A549 (cell line): Measurements from ENCODE around the gene FOXO3.

Experiments used
- CEBPB ChIP-seq, 2 experiments: fragments of >200 bp in 1 of 2; sonication (Bioruptor Twin) in 1 of 2; formaldehyde crosslinking in 1 of 2; IDR thresholded peaks; 2 replicates each; pipeline ENCODE4 v1.6.1; 2012 to 2016
- CHD2 ChIP-seq: fragments of 150-350 bp; IDR thresholded peaks from 2 replicates; pipeline ENCODE4 v1.6.1; 2014; ENCODE audit warnings: low read length; ENCODE audit not compliant: partially characterized antibody
- CHD4 ChIP-seq: fragments of 200-600 bp; sonication (generic); IDR thresholded peaks from 2 replicates; pipeline ENCODE4 v1.6.1; 2016; ENCODE audit warnings: antibody characterized with exemption, mild to moderate bottlenecking, borderline replicate concordance
- ELK1 ChIP-seq: fragments of 150-350 bp; IDR thresholded peaks from 2 replicates; pipeline ENCODE4 v1.6.1; 2014; ENCODE audit warnings: low read depth, mild to moderate bottlenecking, low read length
- EP300 ChIP-seq, 2 experiments: fragments of >200 bp; sonication (Bioruptor Twin); formaldehyde crosslinking; IDR thresholded peaks; 2 replicates in 1 of 2; 3 replicates in 1 of 2; pipeline ENCODE4 v1.6.1; 2016 to 2017
- HDAC2 ChIP-seq: fragments of 200-600 bp; sonication (generic); IDR thresholded peaks from 2 replicates; pipeline ENCODE4 v1.6.1; 2016
- JUNB ChIP-seq: fragments of >200 bp; sonication (Bioruptor Twin); formaldehyde crosslinking; IDR thresholded peaks from 2 replicates; pipeline ENCODE4 v1.6.1; 2016
- MAFK ChIP-seq: fragments of 450-650 bp; IDR thresholded peaks from 2 replicates; pipeline ENCODE4 v1.6.1; 2014; ENCODE audit not compliant: partially characterized antibody
- MAX ChIP-seq: IDR thresholded peaks from 2 replicates; pipeline ENCODE4 v1.6.1; 2012
- POLR2A ChIP-seq: IDR thresholded peaks from 2 replicates; pipeline ENCODE4 v1.6.1; 2012; ENCODE audit warnings: mild to moderate bottlenecking, low read length
- SMC3 ChIP-seq: fragments of >200 bp; sonication (Bioruptor Twin); formaldehyde crosslinking; IDR thresholded peaks from 3 replicates; pipeline ENCODE4 v1.6.1; 2018; ENCODE audit warnings: inconsistent platforms
- ZSCAN20 ChIP-seq: fragments of 250-450 bp; sonication (Bioruptor Pico); IDR thresholded peaks from 2 replicates; pipeline ENCODE4 v1.8.0; 2022; ENCODE audit warnings: mild to moderate bottlenecking, moderate library complexity
- TF ChIP-seq, protein P1 (sequence below): fragments of >200 bp; sonication (Bioruptor Twin); formaldehyde crosslinking; IDR thresholded peaks from 3 replicates; pipeline ENCODE4 v1.5.1; 2016
- TF ChIP-seq, protein P2 (sequence below): fragments of 250-450 bp; sonication (Bioruptor Pico); IDR thresholded peaks from 2 replicates; pipeline ENCODE4 v1.5.0; 2021; ENCODE audit warnings: mild to moderate bottlenecking, moderate library complexity, borderline replicate concordance

DNA sequence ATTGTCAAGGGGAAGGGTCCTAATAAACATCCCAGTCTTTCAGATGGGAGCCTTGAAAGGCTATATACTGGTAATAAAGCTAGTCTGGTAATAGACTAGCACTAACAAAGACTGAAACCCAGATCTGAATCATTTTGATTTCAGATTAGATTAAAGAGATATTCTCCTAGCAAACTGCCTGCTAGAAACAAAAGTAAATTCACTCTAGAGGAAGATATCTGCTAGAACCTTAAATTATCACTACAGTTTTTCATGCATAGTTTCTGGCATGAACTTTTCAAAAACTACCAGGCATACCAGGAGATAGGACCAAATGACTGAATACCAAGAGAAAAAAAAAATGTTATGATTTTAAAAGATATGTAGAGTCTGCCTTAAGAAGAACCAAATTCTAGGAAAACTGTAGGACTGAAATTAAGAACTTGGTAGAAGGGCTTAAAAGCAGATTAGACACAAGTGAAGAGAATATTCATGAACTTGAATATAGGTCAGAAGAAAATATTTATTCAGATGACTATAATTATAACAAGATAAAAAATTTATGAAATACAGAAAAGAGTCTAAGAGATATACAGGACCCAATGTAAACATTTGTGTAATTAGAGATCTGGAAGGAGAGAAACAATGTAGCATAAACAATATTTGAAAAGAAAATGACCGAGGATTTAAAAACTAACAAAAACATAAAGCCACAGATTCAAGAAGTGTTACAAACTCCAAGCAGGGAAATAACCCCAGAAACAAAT is 141.6 kb downstream of the FOXO3 start:
- TF ChIP-seq, protein P1, sequence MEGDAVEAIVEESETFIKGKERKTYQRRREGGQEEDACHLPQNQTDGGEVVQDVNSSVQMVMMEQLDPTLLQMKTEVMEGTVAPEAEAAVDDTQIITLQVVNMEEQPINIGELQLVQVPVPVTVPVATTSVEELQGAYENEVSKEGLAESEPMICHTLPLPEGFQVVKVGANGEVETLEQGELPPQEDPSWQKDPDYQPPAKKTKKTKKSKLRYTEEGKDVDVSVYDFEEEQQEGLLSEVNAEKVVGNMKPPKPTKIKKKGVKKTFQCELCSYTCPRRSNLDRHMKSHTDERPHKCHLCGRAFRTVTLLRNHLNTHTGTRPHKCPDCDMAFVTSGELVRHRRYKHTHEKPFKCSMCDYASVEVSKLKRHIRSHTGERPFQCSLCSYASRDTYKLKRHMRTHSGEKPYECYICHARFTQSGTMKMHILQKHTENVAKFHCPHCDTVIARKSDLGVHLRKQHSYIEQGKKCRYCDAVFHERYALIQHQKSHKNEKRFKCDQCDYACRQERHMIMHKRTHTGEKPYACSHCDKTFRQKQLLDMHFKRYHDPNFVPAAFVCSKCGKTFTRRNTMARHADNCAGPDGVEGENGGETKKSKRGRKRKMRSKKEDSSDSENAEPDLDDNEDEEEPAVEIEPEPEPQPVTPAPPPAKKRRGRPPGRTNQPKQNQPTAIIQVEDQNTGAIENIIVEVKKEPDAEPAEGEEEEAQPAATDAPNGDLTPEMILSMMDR = no peak
- TF ChIP-seq ELK1 (no peak), SMC3 (no peak), ZSCAN20 (CRISPR knock-in tag) (no peak), JUNB (no peak), CHD2 (no peak), POLR2A (no peak), MAX (no peak), HDAC2 (no peak), CEBPB (IDR thresholded peaks at IDR 0.05) (no peak), EP300 (IDR thresholded peaks at IDR 0.05) (no peak), MAFK (no peak), CHD4 (no peak)
- TF ChIP-seq, protein P2, sequence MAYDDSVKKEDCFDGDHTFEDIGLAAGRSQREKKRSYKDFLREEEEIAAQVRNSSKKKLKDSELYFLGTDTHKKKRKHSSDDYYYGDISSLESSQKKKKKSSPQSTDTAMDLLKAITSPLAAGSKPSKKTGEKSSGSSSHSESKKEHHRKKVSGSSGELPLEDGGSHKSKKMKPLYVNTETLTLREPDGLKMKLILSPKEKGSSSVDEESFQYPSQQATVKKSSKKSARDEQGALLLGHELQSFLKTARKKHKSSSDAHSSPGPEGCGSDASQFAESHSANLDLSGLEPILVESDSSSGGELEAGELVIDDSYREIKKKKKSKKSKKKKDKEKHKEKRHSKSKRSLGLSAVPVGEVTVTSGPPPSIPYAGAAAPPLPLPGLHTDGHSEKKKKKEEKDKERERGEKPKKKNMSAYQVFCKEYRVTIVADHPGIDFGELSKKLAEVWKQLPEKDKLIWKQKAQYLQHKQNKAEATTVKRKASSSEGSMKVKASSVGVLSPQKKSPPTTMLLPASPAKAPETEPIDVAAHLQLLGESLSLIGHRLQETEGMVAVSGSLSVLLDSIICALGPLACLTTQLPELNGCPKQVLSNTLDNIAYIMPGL (CRISPR knock-in tag) = no peak
